ENCODE measurements around the gene RADX. TPM values are rescaled to one million over a fixed set of nuclear protein-coding genes. Genes with fewer than 3 reads are reported as not detected.
A peak's percentile ranks its signal among the peaks of the same experiment; 100 is the strongest.

RADX gene
- total and polyA plus RNA-seq, 2 of the 13 experiments (the other 11 are each of a cell fraction or from before 2014, with no cell fraction given): 1.1 to 2.7 TPM

- FAIRE-seq: no peak
- CTCF ChIA-PET (ENCODE audit: low intra/inter-chr PET ratio, low total read pairs): no interaction called here
- H3K9ac ChIP-seq (ENCODE audit: insufficient read depth, low read depth, low read length): peak overlapping the region; percentile 85
- H3K4me1 ChIP-seq (ENCODE audit: insufficient read depth, low read length): peaks cover 19% of the 10 kb centered on the region
- BruUV-seq (replicated peaks): no TSS peak
- peaks cover 4% of the 10 kb centered on the region; the same call in 1 of the 2 replicates for H4K20me1 ChIP-seq (ENCODE audit: insufficient read depth, low read length)
- POLR2A ChIA-PET: interaction anchor here (1.0 to 1.2 kb wide), 2 partner anchors 13 to 36 kb away, joined by 3 read pairs; no protein-coding TSS in a partner anchor
- in situ Hi-C loops (cut with HindIII; ENCODE audit: extremely low pct_ligation_motif_present, low pct_unique_long_range_greater_than_20kb) (no loop called here), intact Hi-C loops (cut with micrococcal nuclease; ENCODE audit: unreplicated experiment) (no loop called here)
- peaks cover 74% of the 10 kb centered on the region for H3K79me2 ChIP-seq (ENCODE audit: insufficient read depth, low read length)
- ATAC-seq: no peak
- peak overlapping the region; percentile 82 to 88 (median 85) for H3K4me3 ChIP-seq (replicated peaks in 1 of 3; ENCODE audit: insufficient read depth in 1 of 3, low read depth in 2 of 3, low read length in 3 of 3)
- no peak for TF ChIP-seq ZNF343 (CRISPR knock-in tag; IDR thresholded peaks at IDR 0.05)
- no peak for TF ChIP-seq ZNF30 (CRISPR knock-in tag; IDR thresholded peaks at IDR 0.05)
- no peak for TF ChIP-seq ZIK1 (CRISPR knock-in tag; IDR thresholded peaks at IDR 0.05; ENCODE audit: borderline replicate concordance, low read depth)
- TF ChIP-seq ZNF33B (CRISPR knock-in tag; IDR thresholded peaks at IDR 0.05): no peak
- TF ChIP-seq MTA1 (CRISPR knock-in tag; IDR thresholded peaks at IDR 0.05; ENCODE audit: borderline replicate concordance): no peak
- TF ChIP-seq SP4 (CRISPR knock-in tag; IDR thresholded peaks at IDR 0.05): no peak
- peak; percentile 16; the same call in 1 of the 2 replicates for TF ChIP-seq SAP130 (CRISPR knock-in tag; IDR thresholded peaks at IDR 0.05; ENCODE audit: low read depth)
- no peak for TF ChIP-seq MYPOP (CRISPR knock-in tag; IDR thresholded peaks at IDR 0.05)
- no peak for TF ChIP-seq ZBTB38 (CRISPR knock-in tag; IDR thresholded peaks at IDR 0.05)
- peak; percentile 21; the same call in 1 of the 2 replicates for TF ChIP-seq RBFOX2 (IDR thresholded peaks at IDR 0.05; ENCODE audit: low read depth, low read length)
- no peaks in the 10 kb centered on the region for H3K36me3 ChIP-seq (replicated peaks in 1 of 2; ENCODE audit: control insufficient read depth in 1 of 2, insufficient read depth in 2 of 2, low read length in 2 of 2)
- no peaks in the 10 kb centered on the region for H3K9me3 ChIP-seq (ENCODE audit: low read length)
- DNase-seq (ENCODE audit: low spot score): no peak
- peak overlapping the region; percentile 77 for H3K27ac ChIP-seq (ENCODE audit: extremely low read length, insufficient read depth, low read length)
- peak overlapping the region; percentile 84 for H3K4me2 ChIP-seq (ENCODE audit: low read depth, low read length)
- 0% methylated on average over 2 of the region's 2 CpGs for WGBS (ENCODE audit: low lambda C conversion rate)
- H2AFZ ChIP-seq (ENCODE audit: low read length): no peak overlapping the region
- H3K27me3 ChIP-seq (ENCODE audit: control insufficient read depth in 1 of 2, insufficient read depth in 2 of 2, low read length in 2 of 2): no peaks in the 10 kb centered on the region; a peak in 1 of 5 replicates
Measured at GRCh38 chrX:106728337-106728736, 116.6 kb downstream of the RADX start.

MicroRNAs encoded within 50 kb of the gene (microRNA counts, 767-probe panel; counts per million panel counts)
- not detected for microRNA hsa-miR-548an

Small RNAs within 50 kb of the gene (microRNA-seq; reads per million reads assigned to microRNA genes)
- not detected for gene MIR548AN

Small RNAs within 50 kb of the gene (small RNA-seq; reads per million reads assigned to genes)
- 0 reads per million in 3 experiments for gene AL590808.1 (ENCODE audit: insufficient read depth in 2 of 3, insufficient read length in 3 of 3, low read depth in 2 of 3, low replicate concordance in 1 of 3)
- 0 reads per million in 3 experiments for gene MIR548AN (ENCODE audit: insufficient read depth in 2 of 3, insufficient read length in 3 of 3, low read depth in 2 of 3, low replicate concordance in 1 of 3)

Other genes with a start within 250 kb of the RADX start
- 9.7 and 18.5 TPM in 2 replicates for gene RNF128, start 114.7 kb downstream of the RADX start, total RNA-seq (2016; rRNA removed; fragmentation: Illumina TruSeq; extraction: Trizol)
- 42.8 and 43.5 TPM in 2 replicates for gene RNF128, start 114.7 kb downstream of the RADX start, polyA plus RNA-seq (2011; rRNA removed)
- gene TBC1D8B, start 190.7 kb downstream of the RADX start, total RNA-seq (2016; rRNA removed; fragmentation: Illumina TruSeq; extraction: Trizol): 7.2 and 11.6 TPM in 2 replicates
- 4.0 and 6.2 TPM in 2 replicates for gene TBC1D8B, start 190.7 kb downstream of the RADX start, polyA plus RNA-seq (2011; rRNA removed)